ENCODE results near the gene EPHA8.

Gene EPHA8

DNA sequence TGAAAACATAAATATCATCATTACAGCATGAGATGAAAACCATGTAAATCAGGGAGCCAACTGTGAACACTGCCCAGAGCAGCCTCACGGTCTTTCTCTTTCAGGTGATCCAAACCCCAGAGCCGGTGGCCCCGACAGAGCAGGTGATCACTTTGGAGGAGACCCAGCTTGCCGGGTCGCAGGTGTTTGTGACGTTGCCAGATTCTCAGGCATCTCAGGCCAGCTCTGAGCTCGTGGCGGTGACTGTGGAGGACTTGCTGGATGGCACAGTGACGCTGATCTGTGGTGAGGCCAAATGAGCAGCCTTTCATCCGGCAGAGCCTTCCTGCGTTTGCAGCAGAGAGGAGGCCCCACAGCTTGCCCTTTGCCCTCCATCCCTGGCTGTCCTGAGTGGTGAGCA, 37.2 kb upstream of the EPHA8 start:
- Histone ChIP-seq H3K4me3 (replicated peaks; ENCODE audit: insufficient read depth, low read length) (no peak overlapping the region), H3K27ac (replicated peaks) (no peak overlapping the region), H3K27me3 (ENCODE audit: insufficient read depth, poor library complexity, severe bottlenecking) (no peaks in the 10 kb centered on the region)
- TF ChIP-seq GABPA (IDR thresholded peaks at IDR 0.05; ENCODE audit: low read depth): no peak
- TF ChIP-seq, protein P1, sequence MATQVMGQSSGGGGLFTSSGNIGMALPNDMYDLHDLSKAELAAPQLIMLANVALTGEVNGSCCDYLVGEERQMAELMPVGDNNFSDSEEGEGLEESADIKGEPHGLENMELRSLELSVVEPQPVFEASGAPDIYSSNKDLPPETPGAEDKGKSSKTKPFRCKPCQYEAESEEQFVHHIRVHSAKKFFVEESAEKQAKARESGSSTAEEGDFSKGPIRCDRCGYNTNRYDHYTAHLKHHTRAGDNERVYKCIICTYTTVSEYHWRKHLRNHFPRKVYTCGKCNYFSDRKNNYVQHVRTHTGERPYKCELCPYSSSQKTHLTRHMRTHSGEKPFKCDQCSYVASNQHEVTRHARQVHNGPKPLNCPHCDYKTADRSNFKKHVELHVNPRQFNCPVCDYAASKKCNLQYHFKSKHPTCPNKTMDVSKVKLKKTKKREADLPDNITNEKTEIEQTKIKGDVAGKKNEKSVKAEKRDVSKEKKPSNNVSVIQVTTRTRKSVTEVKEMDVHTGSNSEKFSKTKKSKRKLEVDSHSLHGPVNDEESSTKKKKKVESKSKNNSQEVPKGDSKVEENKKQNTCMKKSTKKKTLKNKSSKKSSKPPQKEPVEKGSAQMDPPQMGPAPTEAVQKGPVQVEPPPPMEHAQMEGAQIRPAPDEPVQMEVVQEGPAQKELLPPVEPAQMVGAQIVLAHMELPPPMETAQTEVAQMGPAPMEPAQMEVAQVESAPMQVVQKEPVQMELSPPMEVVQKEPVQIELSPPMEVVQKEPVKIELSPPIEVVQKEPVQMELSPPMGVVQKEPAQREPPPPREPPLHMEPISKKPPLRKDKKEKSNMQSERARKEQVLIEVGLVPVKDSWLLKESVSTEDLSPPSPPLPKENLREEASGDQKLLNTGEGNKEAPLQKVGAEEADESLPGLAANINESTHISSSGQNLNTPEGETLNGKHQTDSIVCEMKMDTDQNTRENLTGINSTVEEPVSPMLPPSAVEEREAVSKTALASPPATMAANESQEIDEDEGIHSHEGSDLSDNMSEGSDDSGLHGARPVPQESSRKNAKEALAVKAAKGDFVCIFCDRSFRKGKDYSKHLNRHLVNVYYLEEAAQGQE (IDR thresholded peaks at IDR 0.05; ENCODE audit: insufficient replicate concordance, low read depth): no peak
- no peak for TF ChIP-seq SPI1 (IDR thresholded peaks at IDR 0.05; ENCODE audit: borderline replicate concordance, low read depth)
- TF ChIP-seq CTCF (IDR thresholded peaks at IDR 0.05; ENCODE audit: insufficient read depth, low read length): no peak
- no peak for TF ChIP-seq POLR2AphosphoS5 (IDR thresholded peaks at IDR 0.05; ENCODE audit: low read depth)
- DNase-seq (ENCODE audit: low read depth in 1 of 2, low spot score in 1 of 2): no peak

- Histone ChIP-seq H3K27me3 (ENCODE audit: insufficient read depth, poor library complexity, severe bottlenecking) (no peaks in the 10 kb centered on the region), H3K27ac (replicated peaks) (no peak overlapping the region), H3K4me3 (replicated peaks; ENCODE audit: insufficient read depth, low read length) (no peak overlapping the region)
- no peak for DNase-seq (ENCODE audit: low read depth in 1 of 2, low spot score in 1 of 2)
- no peak for TF ChIP-seq CTCF (IDR thresholded peaks at IDR 0.05; ENCODE audit: insufficient read depth, low read length)
- TF ChIP-seq POLR2AphosphoS5 (IDR thresholded peaks at IDR 0.05; ENCODE audit: low read depth): no peak
- TF ChIP-seq SPI1 (IDR thresholded peaks at IDR 0.05; ENCODE audit: borderline replicate concordance, low read depth): no peak
- no peak for TF ChIP-seq GABPA (IDR thresholded peaks at IDR 0.05; ENCODE audit: low read depth)
- TF ChIP-seq, protein P1 (IDR thresholded peaks at IDR 0.05; ENCODE audit: insufficient replicate concordance, low read depth): no peak
Measured at GRCh38 chr1:22526677-22527076, 36.6 kb upstream of the EPHA8 start.

DNA sequence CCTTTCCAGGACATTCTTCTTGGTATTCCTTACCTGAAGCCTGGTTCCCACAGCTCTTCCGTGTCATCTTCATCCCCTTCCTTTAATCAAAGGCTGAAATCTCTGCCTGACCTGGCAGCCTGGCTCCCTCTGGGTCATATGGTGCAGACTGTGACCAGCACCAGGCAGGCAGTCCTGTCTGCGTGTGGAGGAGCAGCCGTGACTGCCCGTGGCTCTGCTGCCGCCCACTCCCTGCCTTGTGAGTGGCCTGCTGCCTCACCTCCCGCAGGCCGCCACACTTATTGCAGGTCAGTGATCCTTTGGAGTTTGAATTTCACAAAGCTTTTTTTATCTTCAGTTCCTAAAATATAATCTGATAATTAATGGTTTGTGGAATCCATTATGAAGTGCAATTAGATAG, 36.2 kb upstream of the EPHA8 start:
- no peak for DNase-seq (ENCODE audit: low read depth in 1 of 2, low spot score in 1 of 2)
- Histone ChIP-seq H3K27ac (replicated peaks) (no peak overlapping the region), H3K27me3 (ENCODE audit: insufficient read depth, poor library complexity, severe bottlenecking) (no peaks in the 10 kb centered on the region), H3K4me3 (replicated peaks; ENCODE audit: insufficient read depth, low read length) (no peak overlapping the region)
- TF ChIP-seq SPI1 (IDR thresholded peaks at IDR 0.05; ENCODE audit: borderline replicate concordance, low read depth): no peak
- no peak for TF ChIP-seq POLR2AphosphoS5 (IDR thresholded peaks at IDR 0.05; ENCODE audit: low read depth)
- no peak for TF ChIP-seq CTCF (IDR thresholded peaks at IDR 0.05; ENCODE audit: insufficient read depth, low read length)
- TF ChIP-seq GABPA (IDR thresholded peaks at IDR 0.05; ENCODE audit: low read depth): no peak
- TF ChIP-seq, protein P1 (IDR thresholded peaks at IDR 0.05; ENCODE audit: insufficient replicate concordance, low read depth): no peak

All from HL-60 (cell line).